Measurements from ENCODE around the gene EPC2. TPM values are rescaled to one million over a fixed set of nuclear protein-coding genes. Genes with fewer than 3 reads are reported as not detected.
"Not testable (repeated sequence)": the region's sequence is repeated elsewhere in the genome, so short reads cannot be mapped to it uniquely, and the experiment has no call there.

Gene EPC2
- total and polyA plus RNA-seq, 2 experiments from 2014 or later: 4.2 to 20.0 TPM

GRCh38 chr2:148770047-148770446 is 125.5 kb downstream of the EPC2 start:
- H3K4me2 ChIP-seq (ENCODE audit: unreplicated experiment): no peak overlapping the region
- H3K36me3 ChIP-seq (ENCODE audit: low read depth): peaks cover 34% of the 10 kb centered on the region
- no peaks in the 10 kb centered on the region for H3K27me3 ChIP-seq (replicated peaks; ENCODE audit: insufficient read depth)
- H3K9me3 ChIP-seq (ENCODE audit: low read depth): no peaks in the 10 kb centered on the region
- H3K27ac ChIP-seq: no peak overlapping the region
- in situ Hi-C loops (cut with MboI): no loop called here
- no peaks in the 10 kb centered on the region for H3K79me2 ChIP-seq (ENCODE audit: insufficient read depth)
- H3K4me3 ChIP-seq: no peak overlapping the region
- no peaks in the 10 kb centered on the region for H4K20me1 ChIP-seq (ENCODE audit: insufficient read depth)
- no peak for TF ChIP-seq EZH2 (IDR thresholded peaks at IDR 0.05; ENCODE audit: insufficient read depth, poor library complexity, severe bottlenecking)
- no peak for TF ChIP-seq EZH2phosphoT487 (IDR thresholded peaks at IDR 0.05; ENCODE audit: insufficient read depth, low read depth)
- H3K4me1 ChIP-seq (ENCODE audit: insufficient read depth): no peaks in the 10 kb centered on the region
- no peaks in the 10 kb centered on the region for H3F3A ChIP-seq (ENCODE audit: insufficient read depth)
- WGBS, 2 experiments (ENCODE audit: low coverage in 1 of 2, low lambda C conversion rate in 2 of 2, missing lambda C conversion rate in 2 of 2): 98 to 99% methylated on average over 4 of the region's 4 CpGs
- no peaks in the 10 kb centered on the region for H3K9me2 ChIP-seq (ENCODE audit: insufficient read depth)
- no peak overlapping the region for H2AFZ ChIP-seq
- DNase-seq: no peak
- H3K9ac ChIP-seq: no peak overlapping the region

- in situ Hi-C loops (cut with MboI): no loop called here
- H3K4me1 ChIP-seq (ENCODE audit: insufficient read depth): peaks cover 20% of the 10 kb centered on the region
- H3K4me3 ChIP-seq: 0 out of 2 replicates have a peak overlapping the region, but pooled peaks have one; percentile 17
- peak overlapping the region; percentile 39 for H3K4me2 ChIP-seq (ENCODE audit: unreplicated experiment)
- no peaks in the 10 kb centered on the region for H4K20me1 ChIP-seq (ENCODE audit: insufficient read depth)
- H3K27ac ChIP-seq: peak overlapping the region; percentile 9; the same call in 1 of the 2 replicates
- no peaks in the 10 kb centered on the region for H3K79me2 ChIP-seq (ENCODE audit: insufficient read depth)
- no peak overlapping the region for H3K9ac ChIP-seq
- H3K9me2 ChIP-seq (ENCODE audit: insufficient read depth): no peaks in the 10 kb centered on the region
- H2AFZ ChIP-seq: no peak overlapping the region
- TF ChIP-seq EZH2 (IDR thresholded peaks at IDR 0.05; ENCODE audit: insufficient read depth, poor library complexity, severe bottlenecking) (no peak), EZH2phosphoT487 (IDR thresholded peaks at IDR 0.05; ENCODE audit: insufficient read depth, low read depth) (no peak)
- H3K9me3 ChIP-seq (ENCODE audit: low read depth): no peaks in the 10 kb centered on the region
- 97 to 98% methylated on average over 5 of the region's 5 CpGs for WGBS, 2 experiments (ENCODE audit: low coverage in 1 of 2, low lambda C conversion rate in 2 of 2, missing lambda C conversion rate in 2 of 2)
- H3K36me3 ChIP-seq (ENCODE audit: low read depth): peaks cover 27% of the 10 kb centered on the region
- H3F3A ChIP-seq (ENCODE audit: insufficient read depth): peaks cover 27% of the 10 kb centered on the region
- no peak for DNase-seq
- H3K27me3 ChIP-seq (replicated peaks; ENCODE audit: insufficient read depth): no peaks in the 10 kb centered on the region
Measured at GRCh38 chr2:148781544-148781943, 137.0 kb downstream of the EPC2 start.

- H2AFZ ChIP-seq: no peak overlapping the region
- no peak overlapping the region for H3K4me3 ChIP-seq
- no peak for DNase-seq
- no peak overlapping the region for H3K4me2 ChIP-seq (ENCODE audit: unreplicated experiment)
- no peaks in the 10 kb centered on the region for H3F3A ChIP-seq (ENCODE audit: insufficient read depth)
- H3K9ac ChIP-seq: no peak overlapping the region
- no peaks in the 10 kb centered on the region for H3K27me3 ChIP-seq (replicated peaks; ENCODE audit: insufficient read depth)
- H4K20me1 ChIP-seq (ENCODE audit: insufficient read depth): no peaks in the 10 kb centered on the region
- TF ChIP-seq EZH2phosphoT487 (IDR thresholded peaks at IDR 0.05; ENCODE audit: insufficient read depth, low read depth) (no peak), EZH2 (IDR thresholded peaks at IDR 0.05; ENCODE audit: insufficient read depth, poor library complexity, severe bottlenecking) (no peak)
- no peaks in the 10 kb centered on the region for H3K9me3 ChIP-seq (ENCODE audit: low read depth)
- H3K27ac ChIP-seq: no peak overlapping the region
- no peaks in the 10 kb centered on the region for H3K79me2 ChIP-seq (ENCODE audit: insufficient read depth)
- no peaks in the 10 kb centered on the region for H3K4me1 ChIP-seq (ENCODE audit: insufficient read depth)
- peaks cover 20% of the 10 kb centered on the region for H3K36me3 ChIP-seq (ENCODE audit: low read depth)
- H3K9me2 ChIP-seq (ENCODE audit: insufficient read depth): no peaks in the 10 kb centered on the region
- in situ Hi-C loops (cut with MboI): no loop called here
Measured at GRCh38 chr2:148789059-148789458, 144.5 kb downstream of the EPC2 start.

GRCh38 chr2:148790172-148790571 is 145.6 kb downstream of the EPC2 start:
- H3K4me2 ChIP-seq (ENCODE audit: unreplicated experiment); H2AFZ ChIP-seq; H3K9me3 ChIP-seq (ENCODE audit: low read depth); H3K27me3 ChIP-seq (replicated peaks; ENCODE audit: insufficient read depth); H3K9ac ChIP-seq; H3K4me1 ChIP-seq (ENCODE audit: insufficient read depth); H3K27ac ChIP-seq; H3F3A ChIP-seq (ENCODE audit: insufficient read depth); in situ Hi-C loops (cut with MboI); H3K79me2 ChIP-seq (ENCODE audit: insufficient read depth); DNase-seq; H3K9me2 ChIP-seq (ENCODE audit: insufficient read depth); H4K20me1 ChIP-seq (ENCODE audit: insufficient read depth); H3K4me3 ChIP-seq: not testable (repeated sequence)
- peaks cover 11% of the 10 kb centered on the region for H3K36me3 ChIP-seq (ENCODE audit: low read depth)
- WGBS, 2 experiments (ENCODE audit: low coverage in 1 of 2, low lambda C conversion rate in 2 of 2, missing lambda C conversion rate in 2 of 2): 95 to 97% methylated on average over 5 of the region's 5 CpGs

- Histone ChIP-seq H3K4me3 (no peak overlapping the region), H3K79me2 (ENCODE audit: insufficient read depth) (no peaks in the 10 kb centered on the region), H3K9me2 (ENCODE audit: insufficient read depth) (no peaks in the 10 kb centered on the region), H3K27me3 (replicated peaks; ENCODE audit: insufficient read depth) (0 out of 2 replicates have a peak, but pooled peaks cover 7% of the 10 kb centered on the region), H3K9ac (no peak overlapping the region), H3K4me1 (ENCODE audit: insufficient read depth) (no peaks in the 10 kb centered on the region), H3K9me3 (ENCODE audit: low read depth) (no peaks in the 10 kb centered on the region), H3F3A (ENCODE audit: insufficient read depth) (no peaks in the 10 kb centered on the region), H2AFZ (no peak overlapping the region), H4K20me1 (ENCODE audit: insufficient read depth) (no peaks in the 10 kb centered on the region), H3K27ac (no peak overlapping the region), H3K36me3 (ENCODE audit: low read depth) (no peaks in the 10 kb centered on the region), H3K4me2 (ENCODE audit: unreplicated experiment) (no peak overlapping the region)
- peak; percentile 48 for DNase-seq
- TF ChIP-seq EZH2 (IDR thresholded peaks at IDR 0.05; ENCODE audit: insufficient read depth, poor library complexity, severe bottlenecking) (no peak), EZH2phosphoT487 (IDR thresholded peaks at IDR 0.05; ENCODE audit: insufficient read depth, low read depth) (0 out of 2 replicates have a peak, but pooled peaks have one; percentile 31)
- in situ Hi-C loops (cut with MboI): no loop called here
- WGBS, 2 experiments (ENCODE audit: low coverage in 1 of 2, low lambda C conversion rate in 2 of 2, missing lambda C conversion rate in 2 of 2): 39 to 40% methylated on average over 2 of the region's 2 CpGs
Measured at GRCh38 chr2:148794558-148794957, 150.0 kb downstream of the EPC2 start.

All from GM23248 (cell line).